ENCODE measurements around the gene COQ10A. TPM values are rescaled to one million over a fixed set of nuclear protein-coding genes. Genes with fewer than 3 reads are reported as not detected.
"Not testable (repeated sequence)": the region's sequence is repeated elsewhere in the genome, so short reads cannot be mapped to it uniquely, and the experiment has no call there.

The COQ10A gene
- total RNA-seq, 1 donor from 2014 or later = 8.3 TPM

DNA sequence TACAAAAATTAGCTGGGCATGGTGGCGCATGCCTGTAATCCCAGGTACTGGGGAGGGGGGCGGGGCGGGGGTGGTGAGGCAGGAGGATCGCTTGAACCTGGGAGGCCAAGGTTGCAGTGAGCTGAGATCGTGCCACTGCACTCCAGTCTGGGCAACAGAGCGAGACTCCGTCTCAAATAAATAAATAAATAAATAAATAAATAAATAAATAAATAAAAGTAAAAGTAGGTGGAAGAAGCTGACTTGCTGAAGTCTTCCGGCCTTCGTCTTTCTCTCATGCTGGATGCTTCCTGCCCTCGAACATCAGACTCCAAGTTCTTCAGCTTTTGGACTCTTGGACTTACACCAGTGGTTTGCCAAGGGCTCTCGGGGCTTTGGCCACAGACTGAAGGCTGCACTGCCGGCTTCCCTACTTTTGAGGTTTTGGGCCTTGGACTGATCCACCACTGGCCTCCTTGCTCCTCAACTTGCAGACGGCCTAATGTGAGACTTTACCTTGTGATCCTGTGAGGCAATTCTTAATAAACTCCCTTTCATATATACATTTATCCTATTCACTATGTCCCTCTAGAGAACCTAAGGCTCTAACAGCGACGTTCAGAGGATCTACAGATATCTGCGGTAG is 562 bp upstream of the COQ10A start:
- intact Hi-C loops (cut with DNase I); DNase-seq (ENCODE audit: low spot score); ATAC-seq: not testable (repeated sequence)

DNA sequence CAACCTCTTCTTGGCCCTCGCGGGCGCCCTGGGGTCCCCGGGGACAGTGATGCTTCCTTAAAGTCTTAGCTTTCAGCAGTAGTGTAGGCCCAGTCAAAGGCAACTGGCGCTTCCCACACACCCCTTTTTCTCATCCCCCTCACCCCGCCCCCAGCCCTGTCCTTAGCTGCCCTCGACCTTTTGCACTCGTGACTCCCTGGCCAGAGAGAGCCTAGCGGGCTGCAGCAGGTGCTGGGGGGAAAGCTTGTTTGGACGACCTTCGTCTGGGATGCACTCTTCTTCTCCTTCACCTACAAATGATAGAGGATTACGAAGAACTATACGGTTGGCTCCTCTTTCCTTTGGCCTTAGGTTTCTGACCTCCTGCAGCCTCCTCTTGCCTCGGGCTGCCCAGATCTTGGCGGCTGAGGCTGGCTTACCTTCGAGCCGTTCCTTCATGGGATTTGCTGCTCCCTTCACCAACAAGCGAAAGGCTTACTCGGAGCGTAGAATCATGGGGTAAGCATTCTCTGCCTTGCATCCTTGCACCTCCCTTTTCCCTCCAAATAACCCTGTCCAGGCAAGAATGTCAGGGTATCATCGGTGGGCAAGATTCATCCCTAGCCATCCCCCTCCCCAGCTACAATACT is 815 bp downstream of the COQ10A start:
- intact Hi-C loops (cut with DNase I) = no loop called here
- ATAC-seq = peak; percentile 27
- DNase-seq (ENCODE audit: low spot score) = peak; percentile 72

DNA sequence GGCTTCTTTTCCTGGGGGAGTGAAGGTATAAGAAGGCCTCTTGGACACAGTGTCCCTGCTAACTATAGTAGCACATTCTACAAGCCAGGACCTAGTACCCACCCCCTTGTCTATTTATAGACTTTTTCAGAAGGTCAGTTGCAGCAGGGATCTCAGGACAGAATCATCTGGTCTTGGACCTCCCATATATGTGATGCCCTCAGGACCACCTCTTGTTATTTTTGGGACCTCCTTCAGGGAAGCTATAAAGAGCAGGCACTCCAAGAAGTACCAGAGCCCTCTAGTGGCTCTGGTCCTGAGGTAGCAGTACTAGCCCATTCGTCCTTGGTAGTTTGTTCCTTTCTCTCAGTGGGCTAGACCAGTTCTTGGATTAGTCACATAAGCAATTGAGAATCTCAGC is 4.3 kb downstream of the COQ10A start:
- no peak for ATAC-seq
- no peak for DNase-seq (ENCODE audit: low spot score)

DNA sequence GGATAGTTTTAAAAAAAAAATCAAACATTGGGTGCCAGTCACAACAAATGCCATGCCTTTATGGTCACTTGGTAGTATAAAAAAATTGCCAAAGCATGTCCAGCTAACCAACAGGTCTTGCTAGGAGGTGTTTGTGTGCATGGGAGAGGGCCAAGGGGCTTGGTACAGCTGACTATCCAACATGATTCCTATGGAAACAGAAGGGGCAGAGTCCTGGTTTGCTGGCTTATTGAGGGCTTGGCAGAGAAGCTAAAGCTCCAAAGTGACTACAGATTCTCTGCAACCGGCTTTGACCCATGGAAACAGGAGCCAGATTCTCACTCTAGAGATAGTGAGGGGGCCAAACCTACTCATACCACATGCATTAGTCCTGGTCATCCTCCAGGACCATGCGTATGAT is 5.7 kb downstream of the COQ10A start:
- DNase-seq (ENCODE audit: low spot score) = not testable (repeated sequence)

More for the DNA sequence above, 4.3 kb downstream of the COQ10A start:
- intact Hi-C loops (cut with DNase I) = no loop called here

DNA sequence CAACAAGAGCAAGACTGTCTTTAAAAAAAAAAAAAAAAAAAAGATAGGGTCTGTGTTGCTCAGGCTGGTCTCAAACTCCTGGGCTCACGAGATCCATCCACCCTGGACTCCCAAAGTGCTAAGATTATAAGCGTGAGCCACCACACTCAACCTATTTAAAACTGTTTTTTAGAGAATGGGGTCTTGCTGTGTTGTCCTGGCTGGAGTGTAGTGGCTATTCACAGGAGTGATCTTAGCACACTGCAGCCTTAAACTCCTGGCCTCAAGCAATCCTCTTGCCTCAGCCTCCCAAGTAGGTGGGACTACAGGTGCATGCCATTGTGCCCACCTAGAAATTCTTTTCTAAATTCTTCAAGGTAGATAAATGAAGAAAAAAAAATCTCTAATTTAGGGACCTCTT is 7.6 kb downstream of the COQ10A start:
- intact Hi-C loops (cut with DNase I) = no loop called here
- no peak for DNase-seq (ENCODE audit: low spot score)

More for the DNA sequence above, 5.7 kb downstream of the COQ10A start:
- intact Hi-C loops (cut with DNase I); ATAC-seq: not testable (repeated sequence)

DNA sequence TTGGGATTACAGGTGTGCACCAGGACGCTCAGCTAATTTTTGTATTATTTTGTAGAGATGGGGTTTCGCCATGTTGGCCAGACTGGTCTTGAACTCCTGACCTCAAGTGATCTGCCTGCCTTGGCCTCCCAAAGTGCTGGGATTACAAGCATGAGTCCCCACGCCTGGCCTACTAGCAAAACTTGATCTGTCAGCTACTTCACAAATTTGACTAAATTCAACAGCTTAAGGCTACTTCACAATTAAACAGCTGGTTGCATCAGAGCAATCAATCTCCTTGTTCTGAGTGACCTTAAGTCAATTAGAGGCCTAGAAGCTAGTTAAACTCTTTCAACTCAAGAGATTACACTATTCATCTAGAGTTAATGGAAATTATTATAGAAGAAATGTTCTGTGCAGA is 12.2 kb downstream of the COQ10A start:
- intact Hi-C loops (cut with DNase I) = no loop called here
- ATAC-seq (no peak), DNase-seq (ENCODE audit: low spot score) (no peak)

More for the DNA sequence above, 7.6 kb downstream of the COQ10A start:
- ATAC-seq = no peak

DNA sequence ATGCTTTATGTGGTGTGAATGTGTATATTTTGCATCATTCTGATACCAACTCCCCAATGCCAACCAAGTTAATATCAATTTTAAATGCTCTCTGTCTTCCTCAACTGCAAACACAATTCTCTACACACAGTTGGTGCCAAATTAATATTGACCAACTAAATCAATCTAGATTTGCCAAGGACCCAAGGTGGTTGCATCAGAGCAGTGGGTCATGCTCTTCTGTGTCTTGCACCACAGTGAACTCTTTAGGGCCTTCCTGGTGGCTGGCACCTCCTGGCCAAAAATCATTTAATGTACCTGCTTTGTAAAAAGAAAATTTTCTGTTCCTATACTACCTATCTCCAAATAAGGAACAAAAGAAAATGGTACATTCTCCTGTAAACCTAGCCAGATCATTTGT is 14.1 kb downstream of the COQ10A start:
- no peak for DNase-seq (ENCODE audit: low spot score)
- ATAC-seq = no peak
- intact Hi-C loops (cut with DNase I) = no loop called here

DNA sequence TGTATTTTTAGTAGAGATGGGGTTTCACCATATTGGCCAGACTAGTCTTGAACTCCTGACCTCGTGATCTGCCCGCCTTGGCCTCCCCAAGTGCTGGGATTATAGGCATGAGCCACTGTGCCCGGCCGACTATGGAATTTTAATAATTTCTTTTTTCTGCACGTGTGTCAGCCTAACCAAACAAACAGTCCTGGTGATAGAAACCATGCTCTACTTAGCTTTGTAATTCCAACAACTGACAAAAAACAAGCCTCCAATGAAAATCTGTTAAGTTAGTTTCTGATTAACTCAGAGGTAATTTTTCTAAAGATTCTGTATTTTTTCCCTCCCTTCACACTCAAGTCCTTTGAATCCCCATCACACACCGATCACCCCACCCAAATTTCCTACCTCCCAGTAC is 15.3 kb downstream of the COQ10A start:
- intact Hi-C loops (cut with DNase I) = no loop called here
- ATAC-seq (no peak), DNase-seq (ENCODE audit: low spot score) (no peak)

DNA sequence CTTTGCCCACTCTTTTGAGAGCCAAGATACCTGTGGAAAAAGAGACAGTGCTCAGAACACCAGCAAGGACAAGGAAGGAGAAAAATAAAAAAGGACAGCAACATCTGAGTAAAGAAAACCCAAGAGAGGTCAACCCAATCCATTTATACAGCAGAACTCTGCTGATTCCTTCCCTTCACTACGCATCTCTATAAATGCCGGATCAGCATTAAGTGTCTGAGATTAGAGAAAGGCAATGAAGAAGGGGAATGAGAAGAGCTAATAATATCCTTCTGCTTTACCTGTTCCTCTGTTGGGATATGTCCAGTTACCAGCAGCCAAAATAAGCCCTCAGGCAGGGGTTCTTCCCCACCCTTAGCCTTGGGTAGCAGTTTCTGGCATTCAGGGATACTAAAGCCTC is 15.8 kb downstream of the COQ10A start:
- ATAC-seq (no peak), DNase-seq (ENCODE audit: low spot score) (no peak)
- intact Hi-C loops (cut with DNase I) = no loop called here

DNA sequence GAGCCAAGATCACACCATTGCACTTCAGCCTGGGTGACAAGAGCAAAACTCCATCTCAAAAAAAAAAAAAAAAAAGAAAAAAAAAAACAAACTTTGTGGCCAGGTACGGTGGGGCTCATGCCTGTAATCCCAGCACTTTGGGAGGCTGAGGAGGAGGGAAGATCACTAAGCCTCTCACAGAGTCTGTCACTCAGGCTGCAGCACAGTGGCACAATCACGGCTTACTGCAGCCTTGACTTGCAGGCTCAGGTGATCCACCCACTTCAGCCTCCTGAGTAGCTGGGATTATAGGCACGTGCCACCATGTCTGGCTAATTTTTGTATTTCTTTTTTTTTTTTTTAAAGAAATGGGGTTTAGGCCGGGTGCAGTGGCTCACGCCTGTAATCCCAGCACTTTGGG is 17.5 kb downstream of the COQ10A start:
- DNase-seq (ENCODE audit: low spot score); intact Hi-C loops (cut with DNase I); ATAC-seq: not testable (repeated sequence)

DNA sequence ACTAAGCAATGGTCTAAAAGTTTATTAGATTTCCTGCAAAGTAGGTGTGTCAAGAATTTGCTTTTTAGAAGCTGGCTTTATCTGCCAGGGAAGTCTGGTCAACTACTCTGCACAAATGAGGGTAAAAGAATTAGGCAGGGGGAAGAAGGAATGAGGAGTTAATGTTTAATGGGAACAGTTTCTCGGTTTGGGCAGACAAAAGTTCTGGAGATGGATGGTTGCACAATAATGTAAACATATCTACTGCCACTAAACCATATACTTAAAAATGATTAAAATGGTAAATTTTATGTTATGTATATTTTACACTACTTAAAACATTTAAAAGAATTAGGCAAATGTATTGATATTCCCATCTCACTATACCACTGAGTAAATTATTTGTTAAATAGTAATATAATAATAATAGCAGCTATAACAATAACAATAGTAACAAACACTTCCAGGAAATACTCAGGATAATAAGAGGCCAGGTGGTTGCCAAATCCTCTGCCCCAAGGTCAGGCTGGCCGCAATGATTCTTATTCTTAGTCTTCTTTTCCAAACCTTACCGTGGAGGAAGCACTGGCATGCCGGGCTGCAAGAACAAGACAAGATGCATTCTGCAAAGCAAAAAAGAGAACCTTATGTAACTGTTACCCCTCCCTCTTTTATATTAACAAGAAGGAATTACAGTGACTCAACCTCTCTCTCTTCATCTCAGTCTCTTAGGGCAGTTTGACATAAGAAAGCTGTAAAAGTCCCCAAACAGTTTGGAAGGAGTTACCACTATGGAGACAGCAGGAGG is 19.5 kb downstream of the COQ10A start:
- DNase-seq (ENCODE audit: low spot score) (no peak), ATAC-seq (peak; percentile 68)

DNA sequence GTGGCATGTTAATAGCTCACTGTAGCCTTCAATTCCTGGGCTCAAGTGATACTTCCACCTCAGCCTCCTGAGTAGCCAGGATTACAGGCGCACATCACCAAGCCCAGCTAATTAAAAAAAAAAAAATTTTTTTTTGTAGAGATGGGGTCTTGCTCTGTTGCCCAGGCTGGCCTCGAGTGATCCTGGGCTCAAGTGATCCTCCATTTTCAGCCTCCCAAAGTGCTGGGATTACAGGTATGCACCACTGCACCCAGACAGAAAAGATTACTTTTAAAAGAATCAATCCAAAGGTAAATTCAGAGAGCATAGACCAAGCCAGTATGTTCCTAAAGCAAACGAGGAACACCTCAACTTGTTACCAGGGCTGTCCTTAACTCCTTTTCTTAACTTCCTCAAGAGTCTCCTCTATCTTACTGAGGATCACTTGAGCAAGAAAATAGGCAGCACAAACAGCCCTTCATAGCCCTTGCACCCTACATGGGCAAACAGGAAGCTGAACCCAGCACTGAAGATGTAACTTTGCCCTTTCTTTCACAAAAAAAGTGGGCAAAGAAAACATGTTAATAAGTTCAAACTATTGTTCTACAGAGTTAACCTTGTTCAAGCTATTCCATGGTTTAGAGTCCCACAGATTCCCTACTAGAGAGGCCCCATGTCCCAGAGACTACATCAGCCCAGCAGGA is 22.1 kb downstream of the COQ10A start:
- ATAC-seq (no peak), DNase-seq (ENCODE audit: low spot score) (no peak)
- intact Hi-C loops (cut with DNase I) = no loop called here

More for the DNA sequence above, 19.5 kb downstream of the COQ10A start:
- intact Hi-C loops (cut with DNase I) = no loop called here

DNA sequence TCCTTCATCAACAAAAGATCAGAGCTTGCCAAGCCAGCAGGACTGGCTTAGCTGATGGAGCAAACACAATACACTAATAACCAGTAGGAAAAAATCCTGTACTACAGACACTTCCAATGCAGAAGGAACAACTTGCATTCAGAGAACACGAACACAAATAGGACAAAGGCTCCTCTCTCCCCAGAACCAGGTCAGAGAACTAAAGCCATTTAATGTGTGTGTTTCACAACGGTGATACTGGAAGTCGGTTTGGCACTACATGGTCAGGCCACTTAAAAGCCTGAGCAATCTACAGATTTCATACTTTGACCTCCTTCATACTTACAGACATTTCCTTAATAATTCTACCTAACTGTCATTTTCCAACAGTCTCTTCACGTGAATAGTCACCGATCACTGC is 27.1 kb downstream of the COQ10A start:
- intact Hi-C loops (cut with DNase I) = no loop called here
- DNase-seq (ENCODE audit: low spot score) (no peak), ATAC-seq (no peak)

DNA sequence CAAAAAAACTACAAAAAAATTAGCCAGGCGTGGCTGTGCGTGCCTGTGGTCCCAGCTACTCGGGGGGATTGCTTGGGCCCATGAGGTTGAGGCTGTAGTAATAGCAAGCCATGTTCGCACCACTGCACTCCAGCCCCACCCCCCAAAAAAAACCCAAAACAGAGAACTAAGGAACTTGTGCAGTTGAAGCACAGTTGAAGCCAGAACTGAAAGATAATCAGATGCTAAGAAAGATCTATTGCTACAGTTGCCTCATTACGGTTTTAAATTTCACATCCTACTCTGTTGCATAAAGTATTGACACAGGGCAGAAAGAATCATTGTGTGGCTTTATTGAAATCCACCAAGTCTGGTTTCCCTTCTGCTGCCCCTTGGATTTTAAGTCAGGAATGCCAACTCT is 29.6 kb downstream of the COQ10A start:
- intact Hi-C loops (cut with DNase I) = no loop called here
- ATAC-seq (no peak), DNase-seq (ENCODE audit: low spot score) (no peak)

DNA sequence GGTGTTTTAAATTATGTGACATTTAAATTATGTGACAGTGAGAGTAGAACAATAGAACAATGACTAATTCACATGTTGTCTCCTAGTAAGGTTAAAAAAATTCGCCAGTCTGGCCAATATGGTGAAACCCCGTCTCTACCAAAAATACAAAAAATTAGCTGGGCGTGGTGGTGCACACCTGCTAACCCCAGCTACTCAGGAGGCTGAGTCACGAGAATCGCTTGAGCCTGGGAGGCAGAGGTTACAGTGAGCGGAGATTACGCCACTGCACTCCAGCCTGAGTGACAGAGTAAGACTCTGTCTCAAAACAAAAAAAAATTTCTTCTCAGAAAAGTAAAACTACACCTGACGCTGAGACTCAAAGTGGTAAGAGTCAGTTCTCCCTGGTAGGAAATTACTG is 30.7 kb downstream of the COQ10A start:
- intact Hi-C loops (cut with DNase I) = no loop called here
- DNase-seq (ENCODE audit: low spot score) (no peak), ATAC-seq (no peak)

DNA sequence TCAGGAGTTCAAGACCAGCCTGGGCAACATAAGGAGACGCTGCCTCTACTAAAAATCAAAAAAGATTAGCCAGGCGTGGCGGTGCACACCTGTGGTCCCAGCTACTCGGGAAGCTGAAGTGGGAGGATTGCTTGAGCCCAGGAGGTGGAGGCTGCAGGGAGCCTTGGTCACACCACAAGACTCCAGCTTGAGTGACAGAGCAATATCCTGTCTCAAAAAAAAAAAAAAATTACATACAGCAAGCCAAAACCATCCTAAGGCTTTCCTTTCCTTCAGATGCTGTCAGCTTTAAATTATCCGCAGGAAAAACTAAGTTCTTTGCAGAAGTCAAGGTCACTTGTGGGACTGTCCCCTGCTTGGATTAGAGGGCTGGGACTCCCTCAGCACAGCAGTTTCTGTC is 32.1 kb downstream of the COQ10A start:
- no peak for ATAC-seq
- DNase-seq (ENCODE audit: low spot score) = no peak
- intact Hi-C loops (cut with DNase I) = no loop called here

DNA sequence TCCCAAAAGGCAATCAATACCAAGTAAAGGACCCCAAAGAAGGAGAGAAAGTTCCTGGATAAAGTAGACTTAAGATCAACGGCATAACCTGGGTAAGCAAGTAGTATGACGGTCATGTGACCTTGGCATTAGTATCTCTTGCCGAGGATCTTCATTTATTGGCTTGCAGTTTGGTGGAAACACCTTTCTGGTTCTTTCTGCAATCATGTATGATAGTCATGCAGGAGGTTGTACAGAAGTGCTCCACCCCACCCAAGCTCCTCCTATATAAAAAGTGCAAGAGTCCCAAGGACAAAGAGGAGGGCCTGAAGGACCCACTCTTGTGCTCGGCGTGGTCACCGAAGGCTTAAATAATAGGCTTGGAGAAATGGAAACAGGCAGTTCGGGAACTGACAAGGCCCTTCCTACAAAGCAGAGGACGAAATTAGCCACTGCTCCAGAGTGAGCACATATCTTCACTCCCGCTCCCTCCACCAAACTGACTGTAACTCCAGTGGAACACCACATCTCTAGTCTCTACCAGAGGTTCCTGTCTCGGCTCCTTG is 32.6 kb downstream of the COQ10A start:
- ATAC-seq (peak; percentile 14), DNase-seq (ENCODE audit: low spot score) (no peak)
- intact Hi-C loops (cut with DNase I) = no loop called here

DNA sequence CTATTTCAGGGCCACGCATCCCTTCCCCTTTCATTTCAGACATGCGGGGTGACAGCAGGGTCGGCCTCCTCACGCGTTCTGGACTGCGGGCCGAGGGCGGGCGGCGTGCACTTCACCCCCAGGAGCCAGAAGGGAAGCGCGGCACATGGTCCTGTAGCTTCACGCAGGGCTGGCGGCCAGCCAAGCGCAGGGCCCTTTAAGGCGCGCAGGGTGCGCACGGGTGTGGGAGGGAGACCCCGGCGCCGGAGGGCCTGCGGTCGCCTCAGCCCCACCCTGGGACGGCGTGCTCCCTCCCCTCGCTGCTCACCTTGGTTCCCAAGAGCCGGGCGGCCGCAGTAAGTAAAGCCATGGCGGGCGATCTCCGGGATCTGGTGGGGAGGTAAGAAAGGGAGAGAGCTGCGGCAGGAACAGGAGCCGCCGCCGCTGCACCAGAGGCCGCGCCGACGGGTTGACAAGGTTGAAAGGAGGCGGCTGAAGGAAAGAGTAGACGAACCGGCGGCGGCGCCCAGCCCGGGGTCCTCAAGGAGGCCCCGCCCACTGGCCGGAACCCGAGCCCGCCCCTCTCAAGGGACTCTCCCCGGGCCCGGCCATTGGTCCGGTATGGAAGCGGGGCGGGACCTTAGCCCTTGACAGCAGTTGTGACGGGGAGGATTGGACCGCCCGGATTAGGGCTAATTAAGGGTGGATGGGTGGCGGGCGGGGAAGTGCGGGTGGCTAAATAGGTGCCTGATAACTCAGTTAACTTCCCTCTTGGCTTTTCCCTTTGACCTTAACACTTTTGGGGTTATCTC is 33.3 kb downstream of the COQ10A start, which contains the start of gene CS:
Gene CS, minus strand, starts transcription at position 478 of the 791 bp plus-strand sequence. Its CDS starts 129 bp downstream, at position 349.
- DNase-seq (ENCODE audit: low spot score) (peak; percentile 99), ATAC-seq (peak; percentile 99)
- intact Hi-C loops (cut with DNase I) = no loop called here
